ENCODE results near the gene RCOR1.
"Not testable (repeated sequence)": the region's sequence is repeated elsewhere in the genome, so short reads cannot be mapped to it uniquely, and the experiment has no call there.

The RCOR1 gene

DNA sequence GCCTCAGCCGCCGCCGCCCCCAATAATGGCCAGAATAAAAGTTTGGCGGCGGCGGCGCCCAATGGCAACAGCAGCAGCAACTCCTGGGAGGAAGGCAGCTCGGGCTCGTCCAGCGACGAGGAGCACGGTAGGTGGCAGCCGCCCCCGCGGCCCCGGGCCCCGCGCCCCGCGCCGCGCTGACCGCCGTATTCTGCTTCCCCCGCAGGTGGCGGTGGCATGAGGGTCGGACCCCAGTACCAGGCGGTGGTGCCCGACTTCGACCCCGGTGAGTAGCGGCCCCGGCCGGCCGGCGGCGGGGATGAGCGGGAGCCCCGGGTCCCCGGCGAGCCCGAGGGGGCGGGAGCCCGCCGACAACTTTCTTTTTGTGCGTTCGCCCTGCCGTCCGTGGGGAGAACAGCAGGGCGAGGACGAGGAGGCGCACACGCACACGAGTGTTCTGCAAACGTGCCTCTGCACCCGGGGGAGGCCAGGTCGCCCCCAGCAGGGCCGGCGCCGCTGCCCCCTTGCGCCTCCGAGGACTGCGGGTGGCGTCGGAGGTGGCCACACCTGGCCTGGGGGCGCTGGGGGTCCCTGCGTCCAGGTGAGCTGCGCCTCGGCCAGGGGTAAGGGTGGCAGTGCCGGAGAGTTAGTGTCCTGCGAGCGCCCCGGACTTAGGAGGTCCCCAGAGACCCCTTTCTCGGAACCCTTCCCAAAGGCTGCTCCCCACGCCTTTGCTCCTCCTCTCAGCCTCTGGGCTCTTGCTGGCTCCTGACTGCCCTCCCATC is 794 bp downstream of the RCOR1 start:
- DNase-seq (ENCODE audit: low read depth in 3 of 3), result peak in 2 of 3 experiments; percentile 20 to 46

DNA sequence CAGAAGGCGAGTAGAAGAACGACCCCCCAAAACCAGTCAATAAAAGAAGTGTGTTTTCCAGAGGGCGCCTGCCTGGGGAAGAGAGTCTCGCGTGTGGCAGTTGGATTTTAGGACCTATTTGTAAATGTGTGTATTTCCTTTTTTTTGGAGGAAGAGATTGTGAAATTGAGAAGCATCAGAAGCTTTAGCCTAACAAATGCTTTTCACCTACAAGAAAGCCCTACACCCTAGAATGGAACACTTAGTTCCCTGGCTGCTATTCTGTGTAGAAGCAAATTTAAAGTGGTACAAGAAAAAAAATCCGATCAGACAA is 1.3 kb downstream of the RCOR1 start:
- DNase-seq (ENCODE audit: low read depth in 3 of 3), result no peak

- peak in 2 of 3 experiments; percentile 36 to 59 for DNase-seq (ENCODE audit: low read depth in 3 of 3)
These were observed 2.2 kb downstream of the RCOR1 start for GRCh38 chr14:102594514-102595175.

DNA sequence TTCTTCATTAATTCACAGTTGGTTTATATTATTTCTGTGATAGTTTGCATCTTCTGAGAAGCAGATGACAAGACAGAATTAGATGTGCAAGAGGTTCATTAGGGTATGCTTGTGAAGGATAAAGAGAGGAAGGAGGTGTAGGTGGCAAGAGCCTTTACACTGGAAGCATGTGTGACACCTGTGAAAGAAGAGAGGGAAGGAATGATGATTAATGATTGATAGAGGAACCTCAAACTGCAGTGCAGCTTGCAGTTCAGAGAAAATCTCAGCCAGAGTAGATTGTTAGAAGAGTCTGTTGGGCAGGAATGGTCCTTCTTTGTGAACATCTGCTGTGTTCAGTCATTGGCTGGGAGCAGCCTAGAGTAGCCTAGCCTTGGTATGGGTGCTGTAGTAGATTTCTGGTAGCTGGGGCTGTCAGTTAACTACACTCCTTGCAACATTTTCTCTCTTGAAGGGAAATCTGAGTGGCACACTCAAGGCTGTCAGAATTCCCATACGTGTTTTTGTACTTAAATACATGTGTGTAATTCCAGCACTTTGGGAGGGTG is 9.0 kb downstream of the RCOR1 start:
- DNase-seq (ENCODE audit: low read depth in 3 of 3), result no peak

DNA sequence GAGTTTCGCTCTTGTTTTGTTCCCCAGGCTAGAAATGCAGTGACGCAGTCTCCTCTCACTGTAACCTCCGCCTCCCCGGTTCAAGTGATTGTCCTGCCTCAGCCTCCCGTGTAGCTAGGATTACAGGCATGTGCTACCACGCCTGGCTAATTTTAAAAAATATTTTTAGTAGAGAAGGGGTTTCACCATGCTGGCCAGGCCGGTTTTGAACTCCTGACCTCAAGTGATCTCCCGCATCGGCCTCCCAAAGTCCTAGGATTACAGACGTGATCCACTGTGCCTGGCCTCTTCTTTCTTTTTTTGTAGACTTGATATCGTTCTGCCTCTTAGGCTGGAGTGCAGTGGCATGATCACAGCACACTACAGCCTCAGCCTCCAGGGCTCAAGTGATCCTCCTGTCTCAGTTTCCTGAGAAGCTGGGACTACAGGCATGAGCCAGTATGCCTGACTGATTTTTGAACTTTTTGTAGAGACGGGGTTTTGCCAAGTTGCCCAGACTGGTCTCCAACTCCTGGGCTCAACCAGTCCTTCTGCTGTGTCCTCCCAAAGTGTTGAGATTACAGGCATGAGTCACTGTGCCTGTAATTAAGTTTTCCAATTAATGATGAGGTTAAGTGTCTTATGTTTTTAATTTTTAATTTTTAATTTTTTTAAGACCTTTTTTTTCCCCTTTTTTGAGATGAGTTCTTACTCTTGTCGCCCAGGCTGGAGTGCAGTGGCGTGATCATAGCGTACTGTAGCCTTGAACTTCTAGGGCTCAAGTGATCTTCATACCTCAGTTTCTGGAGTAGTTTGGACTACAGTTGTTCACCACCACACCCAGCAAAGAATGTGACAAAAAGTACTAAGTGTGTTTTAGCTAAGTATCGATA is 10.2 kb downstream of the RCOR1 start:
- DNase-seq (ENCODE audit: low read depth in 3 of 3), result no peak

- DNase-seq (ENCODE audit: low read depth in 3 of 3), result no peak
These were observed 11.0 kb downstream of the RCOR1 start for GRCh38 chr14:102603293-102603907.

GRCh38 chr14:102604183-102604582 is 11.7 kb downstream of the RCOR1 start:
- DNase-seq (ENCODE audit: low read depth in 3 of 3), result no peak

DNA sequence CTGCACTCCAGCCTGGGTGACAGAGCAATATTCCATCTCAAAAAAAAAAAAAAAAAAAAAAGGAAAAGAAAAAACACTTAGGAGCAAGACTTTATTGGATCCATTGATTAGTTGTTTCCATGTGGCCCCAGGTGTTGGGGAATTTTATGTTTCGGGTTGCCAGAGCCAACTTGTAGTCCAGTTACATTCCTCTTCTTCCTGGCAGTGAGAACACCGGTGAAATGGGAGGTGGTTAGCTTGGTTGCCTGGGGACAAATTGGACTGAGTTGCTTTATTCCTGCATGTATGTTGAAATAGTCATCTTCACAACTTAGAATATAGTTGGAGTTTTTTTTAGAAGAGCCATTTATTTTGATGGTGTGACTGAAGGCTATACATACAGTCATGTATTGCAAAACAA is 12.6 kb downstream of the RCOR1 start:
- DNase-seq (ENCODE audit: low read depth in 3 of 3), result no peak

DNA sequence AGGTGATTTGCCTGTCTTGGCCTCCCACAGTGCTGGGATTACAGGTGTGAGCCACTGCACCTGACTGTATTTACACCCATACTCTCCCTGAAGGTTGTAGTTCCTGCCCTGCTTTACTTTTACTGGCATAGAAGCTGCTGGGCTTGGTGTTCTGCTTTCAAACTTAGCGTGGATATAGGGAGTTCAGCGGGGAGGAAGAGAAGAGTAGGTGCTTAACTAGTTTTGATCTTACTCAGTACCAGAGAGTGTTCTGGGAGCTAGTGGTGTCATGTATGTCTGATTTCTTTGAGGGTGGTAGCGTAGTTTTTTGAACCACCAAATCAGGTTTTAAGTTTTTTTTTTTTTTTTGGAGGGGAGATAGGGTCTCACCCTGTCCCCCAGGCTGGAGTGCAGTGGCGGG is 13.8 kb downstream of the RCOR1 start:
- no peak for DNase-seq (ENCODE audit: low read depth in 3 of 3)

- DNase-seq (ENCODE audit: low read depth in 3 of 3), result no peak
These were observed 15.6 kb downstream of the RCOR1 start for GRCh38 chr14:102608064-102608446.

DNA sequence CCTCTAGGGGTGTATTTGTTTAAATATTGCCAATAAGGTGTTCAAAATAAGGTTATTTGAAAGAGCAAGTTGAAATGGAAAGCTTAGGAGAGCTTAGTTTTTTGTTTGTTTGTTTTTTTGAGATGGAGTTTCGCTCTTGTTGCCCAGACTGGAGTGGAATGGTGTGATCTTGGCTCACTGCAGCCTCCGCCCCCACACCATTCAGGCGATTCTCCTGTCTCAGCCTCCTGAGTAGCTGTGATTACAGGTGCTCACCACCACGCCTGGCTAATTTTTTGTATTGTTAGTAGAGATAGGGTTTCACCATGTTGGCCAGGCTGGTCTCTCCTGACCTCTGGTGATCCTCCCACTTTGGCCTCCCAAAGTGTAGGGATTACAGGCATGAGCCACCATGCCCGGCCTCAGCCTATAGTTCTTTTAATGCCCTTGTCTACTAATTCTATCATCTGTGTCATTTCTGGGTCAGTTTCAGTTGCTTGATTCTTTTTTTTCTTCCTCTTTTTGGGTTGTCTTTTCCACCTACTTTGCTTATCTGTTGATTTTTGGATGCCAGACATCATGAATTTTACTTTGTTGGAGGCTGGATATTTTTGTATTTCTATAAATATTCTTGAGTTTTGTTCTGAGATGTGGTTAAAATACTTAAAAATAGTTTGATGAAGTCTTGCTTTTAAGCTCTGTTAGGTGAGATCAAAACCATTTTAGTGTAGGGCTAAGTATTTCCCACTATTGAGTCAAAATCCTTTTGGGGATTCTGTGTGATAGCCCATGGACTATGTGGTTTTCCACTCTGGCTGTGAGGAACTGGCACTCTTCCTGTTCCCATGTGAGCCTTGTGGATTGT is 18.7 kb downstream of the RCOR1 start:
- no peak for DNase-seq (ENCODE audit: low read depth in 3 of 3)

GRCh38 chr14:102616318-102616717 is 23.9 kb downstream of the RCOR1 start:
- DNase-seq (ENCODE audit: low read depth in 3 of 3), result no peak

GRCh38 chr14:102616799-102617198 is 24.4 kb downstream of the RCOR1 start:
- DNase-seq (ENCODE audit: low read depth in 3 of 3), result no peak

DNA sequence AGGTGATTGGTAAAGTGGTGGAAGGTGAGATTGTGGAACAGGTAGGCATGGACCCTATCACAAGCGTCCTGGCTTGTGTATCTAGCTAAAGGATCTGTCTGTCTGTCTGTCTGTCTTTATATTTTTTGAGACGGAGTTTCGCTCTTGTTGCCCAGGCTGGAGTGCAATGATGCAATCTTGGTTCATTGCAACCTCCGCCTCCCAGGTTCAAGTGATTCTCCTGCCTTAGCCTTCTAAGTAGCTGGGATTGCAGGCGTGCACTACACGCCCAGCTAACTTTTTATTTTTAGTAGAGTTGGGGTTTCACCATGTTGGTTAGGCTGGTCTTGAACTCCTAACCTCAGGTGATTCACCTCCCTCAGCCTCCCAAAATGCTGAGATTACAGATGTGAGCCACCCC is 26.6 kb downstream of the RCOR1 start:
- DNase-seq (ENCODE audit: low read depth in 3 of 3), result not testable (repeated sequence)

DNA sequence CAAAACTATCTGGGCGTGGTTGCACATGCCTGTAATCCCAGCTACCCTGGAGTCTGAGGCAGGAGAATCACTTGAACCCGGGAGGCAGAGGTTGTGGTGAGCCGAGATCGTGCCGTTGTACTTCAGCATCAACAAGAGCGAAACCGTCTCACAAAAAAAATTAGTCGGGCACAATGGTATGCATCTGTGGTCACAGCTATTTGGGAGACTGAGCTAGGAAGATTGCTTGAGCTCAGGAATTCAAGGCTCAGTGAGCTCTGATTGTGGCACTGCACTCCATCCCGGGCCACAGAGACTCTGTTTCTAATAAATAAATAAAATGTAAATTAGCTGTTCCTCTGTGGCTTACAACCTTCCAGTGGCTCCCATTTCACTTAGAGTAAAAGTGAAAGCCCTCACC is 28.0 kb downstream of the RCOR1 start:
- no peak for DNase-seq (ENCODE audit: low read depth in 3 of 3)

- DNase-seq (ENCODE audit: low read depth in 3 of 3), result no peak
These were observed 29.9 kb downstream of the RCOR1 start for GRCh38 chr14:102622262-102622885.

- DNase-seq (ENCODE audit: low read depth in 3 of 3), result no peak
These were observed 32.2 kb downstream of the RCOR1 start for GRCh38 chr14:102624666-102625065.

GRCh38 chr14:102625564-102626296 is 33.3 kb downstream of the RCOR1 start:
- DNase-seq (ENCODE audit: low read depth in 3 of 3), result no peak

GRCh38 chr14:102626530-102626929 is 34.1 kb downstream of the RCOR1 start:
- DNase-seq (ENCODE audit: low read depth in 3 of 3), result no peak

GRCh38 chr14:102629011-102629444 is 36.6 kb downstream of the RCOR1 start:
- DNase-seq (ENCODE audit: low read depth in 3 of 3), result no peak

Measured in stimulated activated CD4-positive, alpha-beta T cell treated with anti-CD3 and anti-CD28 coated beads, TNF-alpha, amount 100 ng/mL, for 24 hours (primary cell).